Stimulated activated CD4-positive, alpha-beta T cell treated with anti-CD3 and anti-CD28 coated beads, Interleukin-2, amount 100 ng/mL, for 48 hours (primary cell): Measurements from ENCODE around the gene TECTA.
A peak's percentile ranks its signal among the peaks of the same experiment; 100 is the strongest.
"Not testable (repeated sequence)": the region's sequence is repeated elsewhere in the genome, so short reads cannot be mapped to it uniquely, and the experiment has no call there.

Source experiments
- DNase-seq, 2 donors: peaks; one replicate each; pipeline ENCODE4 v3.0.0-alpha.2; 2020

TECTA gene

GRCh38 chr11:121099364-121099763 is 1.7 kb upstream of the TECTA start:
- no peak for DNase-seq

GRCh38 chr11:121099885-121100284 is 1.2 kb upstream of the TECTA start:
- DNase-seq, result no peak

- no peak for DNase-seq
Measured at GRCh38 chr11:121104312-121104762, 3.3 kb downstream of the TECTA start.

- no peak for DNase-seq
Measured at GRCh38 chr11:121105063-121105480, 4.0 kb downstream of the TECTA start.

- DNase-seq, result no peak
Measured at GRCh38 chr11:121105481-121106195, 4.6 kb downstream of the TECTA start.

GRCh38 chr11:121106812-121107211 is 5.8 kb downstream of the TECTA start:
- DNase-seq, result no peak

- DNase-seq, result no peak
Measured at GRCh38 chr11:121108413-121108812, 7.4 kb downstream of the TECTA start.

GRCh38 chr11:121109471-121109870 is 8.4 kb downstream of the TECTA start:
- DNase-seq, result no peak

- DNase-seq, result no peak
Measured at GRCh38 chr11:121109916-121110586, 9.0 kb downstream of the TECTA start.

- no peak for DNase-seq
Measured at GRCh38 chr11:121110871-121111724, 10.1 kb downstream of the TECTA start.

GRCh38 chr11:121112498-121113455 is 11.7 kb downstream of the TECTA start:
- DNase-seq, result peak; percentile 6 to 12

- DNase-seq, result no peak
Measured at GRCh38 chr11:121113611-121114010, 12.6 kb downstream of the TECTA start.

GRCh38 chr11:121115024-121115423 is 14.0 kb downstream of the TECTA start:
- DNase-seq, result not testable (repeated sequence)

GRCh38 chr11:121117788-121118187 is 16.7 kb downstream of the TECTA start:
- no peak for DNase-seq

GRCh38 chr11:121119440-121119839 is 18.4 kb downstream of the TECTA start:
- DNase-seq, result no peak

GRCh38 chr11:121122328-121122727 is 21.3 kb downstream of the TECTA start:
- no peak for DNase-seq

GRCh38 chr11:121123496-121124069 is 22.5 kb downstream of the TECTA start:
- no peak for DNase-seq

- no peak for DNase-seq
Measured at GRCh38 chr11:121127809-121128208, 26.8 kb downstream of the TECTA start.

- no peak for DNase-seq
Measured at GRCh38 chr11:121129362-121130340, 28.6 kb downstream of the TECTA start.

- DNase-seq, result no peak
Measured at GRCh38 chr11:121131656-121132055, 30.6 kb downstream of the TECTA start.
